ENCODE results near the gene BCAS3. TPM values are rescaled to one million over a fixed set of nuclear protein-coding genes. Genes with fewer than 3 reads are reported as not detected.

The BCAS3 gene
- total RNA-seq, 4 donors from 2014 or later, result 13.0 to 27.8 (median 20.7) TPM

DNA sequence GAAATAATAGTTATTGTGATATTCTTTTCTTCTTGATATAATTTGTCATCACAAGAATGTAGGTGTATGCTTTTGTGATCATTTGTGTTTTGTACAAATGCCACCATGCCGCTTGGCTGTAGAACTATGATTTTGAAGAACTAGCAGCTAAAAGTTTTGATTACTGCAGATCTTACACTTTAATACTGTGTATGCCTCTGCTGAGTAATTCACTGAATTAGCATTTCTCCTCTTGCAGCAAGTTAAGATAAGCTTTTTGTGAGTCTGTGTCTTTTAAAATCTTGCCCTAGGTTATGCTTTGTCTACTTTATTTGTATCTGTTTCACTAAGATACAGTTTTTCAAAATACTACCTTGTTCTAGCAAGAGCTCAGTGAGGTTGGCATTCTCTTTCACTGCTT is 395.5 kb downstream of the BCAS3 start:
- Histone ChIP-seq H3K4me1 (no peaks in the 10 kb centered on the region), H3K9me3 (no peaks in the 10 kb centered on the region), H3K27me3 (no peaks in the 10 kb centered on the region), H3K36me3 (no peaks in the 10 kb centered on the region), H3K4me3 (no peak overlapping the region), H3K27ac (no peak overlapping the region)
- intact Hi-C loops (cut with DNase I), result no loop called here
- WGBS, 2 donors, result 92 to 100% methylated on average over 1 of the region's 1 CpG
- DNase-seq, result no peak
- TF ChIP-seq CTCF (IDR thresholded peaks at IDR 0.05), result no peak
- no peak for TF ChIP-seq POLR2A (IDR thresholded peaks at IDR 0.05)

DNA sequence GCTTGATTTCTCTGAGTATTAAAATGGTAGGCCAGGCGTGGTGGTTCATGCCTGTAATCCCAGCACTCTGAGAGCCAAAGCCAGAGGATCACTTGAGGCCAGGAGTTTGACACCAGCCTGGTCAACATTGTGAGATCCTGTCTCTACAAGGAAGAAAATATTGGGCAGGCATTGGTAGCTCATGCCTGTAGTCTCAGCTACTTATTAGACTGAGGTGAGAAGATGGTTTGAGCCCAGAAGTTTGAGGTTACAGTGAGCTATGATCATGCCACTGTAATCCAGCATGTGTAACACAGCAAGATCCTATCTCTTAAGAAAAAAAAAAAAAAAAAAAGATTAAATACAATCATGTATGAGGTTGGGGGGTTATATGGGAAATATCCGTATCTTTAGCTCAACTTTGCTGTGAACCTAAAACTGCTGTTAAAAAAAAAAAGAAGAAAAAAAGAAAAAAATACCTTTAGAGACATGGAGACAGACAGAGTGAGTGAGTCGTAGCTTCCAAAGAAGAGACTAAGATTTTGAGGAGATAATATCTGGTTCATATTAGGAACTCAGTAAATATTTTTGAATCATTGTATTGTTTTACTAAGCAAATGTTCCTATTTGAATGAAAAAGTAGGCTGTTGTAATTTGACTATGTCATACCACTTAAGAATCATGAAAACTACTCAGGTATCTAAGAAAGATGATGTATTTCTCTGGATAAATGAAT is 396.3 kb downstream of the BCAS3 start:
- H3K9me3 ChIP-seq, result no peaks in the 10 kb centered on the region
- H3K27ac ChIP-seq, result no peak overlapping the region
- no peaks in the 10 kb centered on the region for H3K4me1 ChIP-seq
- WGBS, 2 donors, result 91 to 94% methylated on average over 3 of the region's 3 CpGs
- H3K4me3 ChIP-seq, result no peak overlapping the region
- TF ChIP-seq POLR2A (IDR thresholded peaks at IDR 0.05) (no peak), CTCF (IDR thresholded peaks at IDR 0.05) (no peak)
- no peaks in the 10 kb centered on the region for H3K36me3 ChIP-seq
- intact Hi-C loops (cut with DNase I), result no loop called here
- H3K27me3 ChIP-seq, result no peaks in the 10 kb centered on the region
- no peak for DNase-seq

DNA sequence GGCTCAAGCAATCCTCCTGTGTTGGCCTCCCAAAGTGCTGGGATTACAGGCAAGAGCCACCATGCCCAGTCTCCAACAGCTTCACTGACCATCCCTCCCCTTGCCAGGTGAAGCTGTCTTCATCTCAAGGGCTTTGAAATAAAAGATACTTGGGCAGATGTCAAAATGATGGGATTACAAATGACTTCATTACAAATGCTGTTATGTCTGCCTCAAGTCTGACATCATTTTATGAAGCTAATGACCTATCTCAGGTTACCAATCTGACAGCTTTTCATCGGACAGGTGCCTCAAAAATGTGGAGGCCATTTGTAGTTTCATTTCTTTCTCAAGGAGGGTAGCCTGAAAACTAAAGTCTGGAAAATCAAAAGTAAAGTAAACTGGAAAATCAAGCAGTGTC is 398.3 kb downstream of the BCAS3 start:
- Histone ChIP-seq H3K4me1 (no peaks in the 10 kb centered on the region), H3K9me3 (no peaks in the 10 kb centered on the region), H3K27me3 (no peaks in the 10 kb centered on the region), H3K27ac (no peak overlapping the region), H3K4me3 (no peak overlapping the region), H3K36me3 (no peaks in the 10 kb centered on the region)
- TF ChIP-seq CTCF (IDR thresholded peaks at IDR 0.05), result no peak
- no peak for TF ChIP-seq POLR2A (IDR thresholded peaks at IDR 0.05)
- 90 to 100% methylated on average over 1 of the region's 1 CpG for WGBS, 2 donors
- DNase-seq, result no peak
- intact Hi-C loops (cut with DNase I), result no loop called here

DNA sequence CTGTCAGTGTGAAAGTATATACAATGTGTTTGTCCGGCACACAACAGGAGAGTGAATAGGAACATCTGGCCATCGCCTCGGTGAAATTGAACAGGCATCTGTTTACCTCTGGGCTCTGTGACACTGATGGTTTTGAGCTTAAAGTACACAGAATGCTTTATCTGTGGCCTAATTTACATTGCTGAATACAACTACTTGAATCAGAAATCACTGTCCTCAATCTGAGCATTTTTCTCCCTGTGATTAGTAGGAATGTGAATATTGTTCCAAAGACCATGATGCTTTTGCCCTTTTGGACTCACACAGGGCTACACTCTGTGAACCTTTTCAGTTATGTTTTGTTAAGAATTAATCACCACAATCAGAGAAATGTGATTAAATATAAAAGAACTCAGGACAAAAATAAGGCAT is 399.0 kb downstream of the BCAS3 start:
- Histone ChIP-seq H3K27ac (no peak overlapping the region), H3K27me3 (no peaks in the 10 kb centered on the region), H3K36me3 (no peaks in the 10 kb centered on the region), H3K4me3 (no peak overlapping the region), H3K4me1 (no peaks in the 10 kb centered on the region), H3K9me3 (no peaks in the 10 kb centered on the region)
- no peak for DNase-seq
- intact Hi-C loops (cut with DNase I), result no loop called here
- TF ChIP-seq CTCF (IDR thresholded peaks at IDR 0.05), result no peak
- no peak for TF ChIP-seq POLR2A (IDR thresholded peaks at IDR 0.05)
- 76 to 87% methylated on average over 3 of the region's 3 CpGs for WGBS, 2 donors

DNA sequence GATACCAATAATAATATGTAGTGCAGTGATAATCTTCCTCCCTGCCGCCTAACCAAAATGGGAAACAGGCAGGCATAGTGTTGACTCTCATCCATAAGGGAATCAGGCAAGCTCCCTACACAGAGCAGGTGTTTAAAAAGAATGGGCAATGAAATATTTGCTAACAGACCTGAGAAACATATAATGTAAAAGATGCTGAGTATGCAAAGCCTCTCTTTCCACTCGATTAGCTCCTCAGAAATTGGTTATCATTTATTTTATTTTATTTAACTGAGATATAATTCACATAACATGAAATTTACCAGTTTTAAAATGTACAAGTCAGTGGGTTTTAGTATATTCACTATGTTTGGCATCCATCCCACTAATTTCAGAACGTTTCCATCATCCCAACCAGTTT is 404.3 kb downstream of the BCAS3 start:
- intact Hi-C loops (cut with DNase I), result no loop called here
- Histone ChIP-seq H3K27me3 (no peaks in the 10 kb centered on the region), H3K4me3 (no peak overlapping the region), H3K9me3 (no peaks in the 10 kb centered on the region), H3K36me3 (peaks cover 0 to 9% (median 0%) of the 10 kb centered on the region in 3 donors), H3K4me1 (no peaks in the 10 kb centered on the region), H3K27ac (no peak overlapping the region)
- WGBS, 2 donors, result 62 to 69% methylated on average over 2 to 3 of the region's 3 CpGs
- no peak for DNase-seq
- TF ChIP-seq CTCF (IDR thresholded peaks at IDR 0.05), result no peak
- no peak for TF ChIP-seq POLR2A (IDR thresholded peaks at IDR 0.05)
